ENCODE results near the gene PTOV1.

DNA sequence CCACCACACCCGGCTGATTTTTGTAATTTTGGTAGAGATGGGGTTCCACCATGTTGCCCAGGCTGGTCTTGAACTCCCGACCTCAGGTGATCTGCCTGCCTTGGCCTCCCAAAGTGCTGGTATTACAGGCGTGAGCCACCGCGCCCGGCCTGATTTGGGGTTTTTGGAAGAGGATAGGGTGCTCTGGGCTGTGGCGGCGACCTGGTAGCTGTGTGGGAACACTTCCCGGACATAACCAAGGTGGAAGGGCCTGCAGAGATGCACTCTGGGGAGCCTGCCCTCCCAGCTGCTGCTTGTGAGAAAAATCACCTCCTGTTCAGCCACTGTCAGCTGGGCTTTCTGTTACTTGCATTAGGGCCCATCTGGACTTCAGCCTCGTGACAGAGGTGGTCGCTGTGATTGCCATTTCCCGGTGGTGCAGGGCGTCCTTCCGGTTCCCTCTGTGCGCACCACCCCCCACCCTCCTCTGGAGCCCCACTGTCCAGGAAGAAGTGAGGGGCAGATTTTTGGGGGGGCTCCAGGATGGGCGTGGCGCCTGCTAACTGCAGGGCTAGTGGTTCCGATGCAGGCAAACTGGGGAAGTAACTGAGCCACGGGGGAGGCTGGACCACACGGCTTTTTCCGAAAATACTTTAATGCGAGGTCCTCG lies 38.2 kb downstream of the PTOV1 start:
- no peak for TF ChIP-seq POLR2A (IDR thresholded peaks at IDR 0.05)
- TF ChIP-seq, protein P1, sequence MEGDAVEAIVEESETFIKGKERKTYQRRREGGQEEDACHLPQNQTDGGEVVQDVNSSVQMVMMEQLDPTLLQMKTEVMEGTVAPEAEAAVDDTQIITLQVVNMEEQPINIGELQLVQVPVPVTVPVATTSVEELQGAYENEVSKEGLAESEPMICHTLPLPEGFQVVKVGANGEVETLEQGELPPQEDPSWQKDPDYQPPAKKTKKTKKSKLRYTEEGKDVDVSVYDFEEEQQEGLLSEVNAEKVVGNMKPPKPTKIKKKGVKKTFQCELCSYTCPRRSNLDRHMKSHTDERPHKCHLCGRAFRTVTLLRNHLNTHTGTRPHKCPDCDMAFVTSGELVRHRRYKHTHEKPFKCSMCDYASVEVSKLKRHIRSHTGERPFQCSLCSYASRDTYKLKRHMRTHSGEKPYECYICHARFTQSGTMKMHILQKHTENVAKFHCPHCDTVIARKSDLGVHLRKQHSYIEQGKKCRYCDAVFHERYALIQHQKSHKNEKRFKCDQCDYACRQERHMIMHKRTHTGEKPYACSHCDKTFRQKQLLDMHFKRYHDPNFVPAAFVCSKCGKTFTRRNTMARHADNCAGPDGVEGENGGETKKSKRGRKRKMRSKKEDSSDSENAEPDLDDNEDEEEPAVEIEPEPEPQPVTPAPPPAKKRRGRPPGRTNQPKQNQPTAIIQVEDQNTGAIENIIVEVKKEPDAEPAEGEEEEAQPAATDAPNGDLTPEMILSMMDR (IDR thresholded peaks at IDR 0.05), result no peak
